Measurements from ENCODE around the gene CFAP20DC. TPM values are rescaled to one million over a fixed set of nuclear protein-coding genes. Genes with fewer than 3 reads are reported as not detected.
A peak's percentile ranks its signal among the peaks of the same experiment; 100 is the strongest.

CFAP20DC gene
- total RNA-seq, 1 donor = 2.2 TPM

GRCh38 chr3:58835086-58835485 is 214.7 kb downstream of the CFAP20DC start:
- no peak for DNase-seq (ENCODE audit: insufficient read length, low spot score, missing footprints)
- no peak overlapping the region for H3K4me3 ChIP-seq (ENCODE audit: insufficient read depth, low read length)
- H3K36me3 ChIP-seq (ENCODE audit: insufficient read depth, low read length) = no peaks in the 10 kb centered on the region
- no peak overlapping the region for H3K27ac ChIP-seq (ENCODE audit: low read depth, low read length)
- TF ChIP-seq CTCF (IDR thresholded peaks at IDR 0.05; ENCODE audit: extremely low read depth, low read depth, low read length) = no peak
- peak overlapping the region; percentile 30 for H3K4me2 ChIP-seq (ENCODE audit: insufficient read depth, low read length)
- no peaks in the 10 kb centered on the region for H3K9me3 ChIP-seq (ENCODE audit: low read depth, low read length)
- no peak overlapping the region for H2AFZ ChIP-seq (ENCODE audit: low read length)
- H3K4me1 ChIP-seq (ENCODE audit: insufficient read depth, low read length) = peaks cover 7% of the 10 kb centered on the region
- H4K20me1 ChIP-seq (ENCODE audit: insufficient read depth, low read length) = no peaks in the 10 kb centered on the region
- no peaks in the 10 kb centered on the region for H3K27me3 ChIP-seq (ENCODE audit: insufficient read depth, low read length)
- no peaks in the 10 kb centered on the region for H3K79me2 ChIP-seq (ENCODE audit: insufficient read depth, low read length)

DNA sequence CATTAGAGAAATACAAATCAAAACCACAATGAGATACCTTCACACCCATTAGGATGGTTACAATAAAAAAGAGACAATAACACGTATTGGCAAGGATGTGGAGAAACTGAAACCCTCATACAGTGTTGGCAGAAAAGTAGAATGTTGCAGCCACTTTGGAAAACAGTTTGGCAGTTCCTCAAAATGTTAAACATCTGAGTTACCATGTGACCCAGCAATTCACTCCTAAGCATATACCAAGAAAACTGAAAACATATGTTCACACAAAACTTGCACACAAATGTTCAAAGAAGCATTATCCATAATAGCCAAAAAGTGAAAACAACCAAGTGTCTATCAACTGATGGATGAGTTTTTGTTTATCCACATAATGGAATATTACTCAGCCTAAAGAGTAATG is 216.3 kb downstream of the CFAP20DC start:
- Histone ChIP-seq H3K27me3 (ENCODE audit: insufficient read depth, low read length) (no peaks in the 10 kb centered on the region), H3K4me2 (ENCODE audit: insufficient read depth, low read length) (no peak overlapping the region), H3K4me3 (ENCODE audit: insufficient read depth, low read length) (no peak overlapping the region), H3K27ac (ENCODE audit: low read depth, low read length) (no peak overlapping the region), H3K36me3 (ENCODE audit: insufficient read depth, low read length) (no peaks in the 10 kb centered on the region), H3K4me1 (ENCODE audit: insufficient read depth, low read length) (peaks cover 7% of the 10 kb centered on the region), H4K20me1 (ENCODE audit: insufficient read depth, low read length) (no peaks in the 10 kb centered on the region), H3K79me2 (ENCODE audit: insufficient read depth, low read length) (no peaks in the 10 kb centered on the region), H3K9me3 (ENCODE audit: low read depth, low read length) (no peaks in the 10 kb centered on the region), H2AFZ (ENCODE audit: low read length) (no peak overlapping the region)
- no peak for TF ChIP-seq CTCF (IDR thresholded peaks at IDR 0.05; ENCODE audit: extremely low read depth, low read depth, low read length)
- DNase-seq (ENCODE audit: insufficient read length, low spot score, missing footprints) = no peak

- no peak for TF ChIP-seq CTCF (IDR thresholded peaks at IDR 0.05; ENCODE audit: extremely low read depth, low read depth, low read length)
- H3K79me2 ChIP-seq (ENCODE audit: insufficient read depth, low read length) = no peaks in the 10 kb centered on the region
- H3K36me3 ChIP-seq (ENCODE audit: insufficient read depth, low read length) = no peaks in the 10 kb centered on the region
- H3K27ac ChIP-seq (ENCODE audit: low read depth, low read length) = no peak overlapping the region
- no peaks in the 10 kb centered on the region for H3K27me3 ChIP-seq (ENCODE audit: insufficient read depth, low read length)
- no peaks in the 10 kb centered on the region for H3K4me1 ChIP-seq (ENCODE audit: insufficient read depth, low read length)
- no peak overlapping the region for H3K4me3 ChIP-seq (ENCODE audit: insufficient read depth, low read length)
- H3K4me2 ChIP-seq (ENCODE audit: insufficient read depth, low read length) = no peak overlapping the region
- H2AFZ ChIP-seq (ENCODE audit: low read length) = no peak overlapping the region
- no peaks in the 10 kb centered on the region for H3K9me3 ChIP-seq (ENCODE audit: low read depth, low read length)
- H4K20me1 ChIP-seq (ENCODE audit: insufficient read depth, low read length) = no peaks in the 10 kb centered on the region
- no peak for DNase-seq (ENCODE audit: insufficient read length, low spot score, missing footprints)
These were observed 220.4 kb downstream of the CFAP20DC start for GRCh38 chr3:58829321-58830000.

- H3K27ac ChIP-seq (ENCODE audit: low read depth, low read length) = no peak overlapping the region
- no peaks in the 10 kb centered on the region for H4K20me1 ChIP-seq (ENCODE audit: insufficient read depth, low read length)
- no peaks in the 10 kb centered on the region for H3K9me3 ChIP-seq (ENCODE audit: low read depth, low read length)
- no peaks in the 10 kb centered on the region for H3K79me2 ChIP-seq (ENCODE audit: insufficient read depth, low read length)
- peak overlapping the region; percentile 63 for H2AFZ ChIP-seq (ENCODE audit: low read length)
- no peaks in the 10 kb centered on the region for H3K36me3 ChIP-seq (ENCODE audit: insufficient read depth, low read length)
- no peak for TF ChIP-seq CTCF (IDR thresholded peaks at IDR 0.05; ENCODE audit: extremely low read depth, low read depth, low read length)
- H3K4me3 ChIP-seq (ENCODE audit: insufficient read depth, low read length) = no peak overlapping the region
- peak overlapping the region; percentile 51 for H3K4me2 ChIP-seq (ENCODE audit: insufficient read depth, low read length)
- no peaks in the 10 kb centered on the region for H3K4me1 ChIP-seq (ENCODE audit: insufficient read depth, low read length)
- DNase-seq (ENCODE audit: insufficient read length, low spot score, missing footprints) = no peak
- no peaks in the 10 kb centered on the region for H3K27me3 ChIP-seq (ENCODE audit: insufficient read depth, low read length)
These were observed 225.0 kb downstream of the CFAP20DC start for GRCh38 chr3:58824777-58825176.
